Measurements from ENCODE around the gene WNT6. TPM values are rescaled to one million over a fixed set of nuclear protein-coding genes. Genes with fewer than 3 reads are reported as not detected.
"Not testable (repeated sequence)": the region's sequence is repeated elsewhere in the genome, so short reads cannot be mapped to it uniquely, and the experiment has no call there.

The WNT6 gene
- total RNA-seq, 1 donor from 2014 or later, result 0.89 TPM

- ChIA-PET POLR2A (no interaction called here), CTCF (no interaction called here)
- no peaks in the 10 kb centered on the region for H3K4me1 Mint-ChIP-seq
- peaks cover 36% of the 10 kb centered on the region for H3K27me3 Mint-ChIP-seq
- H3K27ac Mint-ChIP-seq, result no peak overlapping the region
- DNase-seq (no peak), ATAC-seq (ENCODE audit: low read depth) (no peak)
- H3K9me3 Mint-ChIP-seq, result peaks cover 11% of the 10 kb centered on the region
- H3K4me3 Mint-ChIP-seq, result no peak overlapping the region
- intact Hi-C loops (cut with micrococcal nuclease), result no loop called here
- no peaks in the 10 kb centered on the region for H3K36me3 Mint-ChIP-seq (ENCODE audit: low read depth)
- no peak for TF ChIP-seq CTCF (IDR thresholded peaks at IDR 0.05)
Observed at GRCh38 chr2:218833023-218833609, 26.5 kb upstream of the WNT6 start.

- intact Hi-C loops (cut with micrococcal nuclease), result no loop called here
- Mint-ChIP-seq H3K4me3 (no peak overlapping the region), H3K27ac (no peak overlapping the region), H3K36me3 (ENCODE audit: low read depth) (no peaks in the 10 kb centered on the region), H3K9me3 (peaks cover 12% of the 10 kb centered on the region), H3K27me3 (peaks cover 44% of the 10 kb centered on the region), H3K4me1 (no peaks in the 10 kb centered on the region)
- ChIA-PET CTCF (no interaction called here), POLR2A (interaction anchor here (0.6 kb wide), 1 partner anchor 127 kb away, joined by 12 read pairs; no protein-coding TSS in a partner anchor)
- no peak for TF ChIP-seq CTCF (IDR thresholded peaks at IDR 0.05)
- ATAC-seq (ENCODE audit: low read depth) (no peak), DNase-seq (no peak)
Observed at GRCh38 chr2:218834685-218835084, 24.9 kb upstream of the WNT6 start.

GRCh38 chr2:218837495-218837894 is 22.1 kb upstream of the WNT6 start:
- DNase-seq (no peak), ATAC-seq (ENCODE audit: low read depth) (no peak)
- Mint-ChIP-seq H3K36me3 (ENCODE audit: low read depth) (no peaks in the 10 kb centered on the region), H3K4me1 (no peaks in the 10 kb centered on the region), H3K27ac (no peak overlapping the region), H3K9me3 (peaks cover 12% of the 10 kb centered on the region), H3K27me3 (peaks cover 43% of the 10 kb centered on the region), H3K4me3 (no peak overlapping the region)
- ChIA-PET POLR2A (no interaction called here), CTCF (no interaction called here)
- intact Hi-C loops (cut with micrococcal nuclease), result no loop called here
- TF ChIP-seq CTCF (IDR thresholded peaks at IDR 0.05), result no peak

- Mint-ChIP-seq H3K36me3 (ENCODE audit: low read depth) (no peaks in the 10 kb centered on the region), H3K27ac (no peak overlapping the region), H3K27me3 (peaks cover 39% of the 10 kb centered on the region), H3K9me3 (peaks cover 15% of the 10 kb centered on the region), H3K4me1 (no peaks in the 10 kb centered on the region), H3K4me3 (no peak overlapping the region)
- ATAC-seq (ENCODE audit: low read depth), result no peak
- POLR2A ChIA-PET, result interaction anchor here (0.6 kb wide), 1 partner anchor 41 kb away, joined by 4 read pairs; no protein-coding TSS in a partner anchor
- DNase-seq, result no peak
- CTCF ChIA-PET, result no interaction called here
- intact Hi-C loops (cut with micrococcal nuclease), result no loop called here
- no peak for TF ChIP-seq CTCF (IDR thresholded peaks at IDR 0.05)
Observed at GRCh38 chr2:218839430-218839829, 20.2 kb upstream of the WNT6 start.

- ChIA-PET POLR2A (no interaction called here), CTCF (no interaction called here)
- DNase-seq (no peak), ATAC-seq (ENCODE audit: low read depth) (no peak)
- H3K36me3 Mint-ChIP-seq (ENCODE audit: low read depth), result no peaks in the 10 kb centered on the region
- H3K27me3 Mint-ChIP-seq, result peaks cover 37% of the 10 kb centered on the region
- intact Hi-C loops (cut with micrococcal nuclease), result no loop called here
- no peaks in the 10 kb centered on the region for H3K4me1 Mint-ChIP-seq
- H3K9me3 Mint-ChIP-seq, result peaks cover 17% of the 10 kb centered on the region
- H3K4me3 Mint-ChIP-seq, result no peak overlapping the region
- no peak overlapping the region for H3K27ac Mint-ChIP-seq
- TF ChIP-seq CTCF (IDR thresholded peaks at IDR 0.05), result no peak
Observed at GRCh38 chr2:218839888-218840287, 19.7 kb upstream of the WNT6 start.

GRCh38 chr2:218844334-218844733 is 15.3 kb upstream of the WNT6 start:
- H3K27ac Mint-ChIP-seq; H3K9me3 Mint-ChIP-seq; ATAC-seq (ENCODE audit: low read depth); H3K4me3 Mint-ChIP-seq; POLR2A ChIA-PET; H3K36me3 Mint-ChIP-seq (ENCODE audit: low read depth); H3K4me1 Mint-ChIP-seq; CTCF ChIA-PET; intact Hi-C loops (cut with micrococcal nuclease); DNase-seq: not testable (repeated sequence)
- H3K27me3 Mint-ChIP-seq, result peaks cover 20% of the 10 kb centered on the region

- H3K27ac Mint-ChIP-seq; H3K9me3 Mint-ChIP-seq; H3K36me3 Mint-ChIP-seq (ENCODE audit: low read depth); H3K4me1 Mint-ChIP-seq; DNase-seq; H3K4me3 Mint-ChIP-seq; ATAC-seq (ENCODE audit: low read depth): not testable (repeated sequence)
- peaks cover 14% of the 10 kb centered on the region for H3K27me3 Mint-ChIP-seq
- CTCF ChIA-PET, result interaction anchor here (0.5 to 1.5 kb wide), 15 partner anchors 11 to 234 kb away, joined by 3 to 27 read pairs (median 3); partner anchors contain the start of genes BCS1L, TTLL4 and ZNF142
- intact Hi-C loops (cut with micrococcal nuclease), result loop anchor here (1.0 to 5.0 kb wide), 7 partner anchors 119 to 546 kb away; partner anchors contain the start of genes BCS1L, RNF25, STK36 and ZNF142
- POLR2A ChIA-PET, result interaction anchor here (0.6 to 1.3 kb wide), 3 partner anchors 136 to 188 kb away, joined by 5 to 11 read pairs (median 6); partner anchors contain the start of genes BCS1L, RNF25, STK36 and TTLL4
Observed at GRCh38 chr2:218846963-218847362, 12.6 kb upstream of the WNT6 start.
